IPS DF 6.9 (cell line): Measurements from ENCODE around the gene UQCC5.

Experiments used
- DNase-seq: peaks from one replicate; pipeline ENCODE4 v3.0.0-alpha.2; 2013; ENCODE audit warnings: low read depth, low spot score
- H3K27ac ChIP-seq: one replicate; pipeline ENCODE4 v1.5.1; 2013; ENCODE audit warnings: low read length, control low read depth
- H3K27me3 ChIP-seq: 2 replicates; pipeline ENCODE4 v1.6.1; 2013; ENCODE audit warnings: mild to moderate bottlenecking, low read length; ENCODE audit not compliant: control insufficient read depth, insufficient read depth
- H3K36me3 ChIP-seq: 2 replicates; pipeline ENCODE4 v1.6.1; 2013; ENCODE audit warnings: low read length; ENCODE audit not compliant: control insufficient read depth, insufficient read depth
- H3K4me1 ChIP-seq: 2 replicates; pipeline ENCODE4 v1.6.1; 2013; ENCODE audit warnings: low read length; ENCODE audit not compliant: control insufficient read depth, insufficient read depth
- H3K4me3 ChIP-seq: 2 replicates; pipeline ENCODE4 v1.5.1; 2013; ENCODE audit warnings: mild to moderate bottlenecking, low read length
- H3K9me3 ChIP-seq: 2 replicates; pipeline ENCODE4 v1.6.1; 2013; ENCODE audit warnings: low read length, inconsistent platforms; ENCODE audit not compliant: control insufficient read depth, insufficient read depth
- WGBS: extraction: QIAGEN DNeasy Blood & Tissue Kit; methylation state at CpG from one replicate; pipeline ENCODE4 v1.1.7; 2013; ENCODE audit warnings: mixed read lengths, missing lambda C conversion rate; ENCODE audit not compliant: insufficient read length, insufficient coverage; 5-methylcytosine and 5-hydroxymethylcytosine counted together

UQCC5 gene

GRCh38 chr3:52535411-52536111 lies 844 bp upstream of the UQCC5 start:
- no peaks in the 10 kb centered on the region for H3K9me3 ChIP-seq
- no CpG with 5 or more reads among the region's 19 CpGs for WGBS
- no peak for DNase-seq
- H3K4me3 ChIP-seq, result no peak overlapping the region
- no peaks in the 10 kb centered on the region for H3K27me3 ChIP-seq
- 0 out of 2 replicates have a peak, but pooled peaks cover 7% of the 10 kb centered on the region for H3K4me1 ChIP-seq
- no peaks in the 10 kb centered on the region for H3K36me3 ChIP-seq
- no peak overlapping the region for H3K27ac ChIP-seq

GRCh38 chr3:52536112-52536368 lies 365 bp upstream of the UQCC5 start:
- DNase-seq, result no peak
- Histone ChIP-seq H3K9me3 (no peaks in the 10 kb centered on the region), H3K36me3 (no peaks in the 10 kb centered on the region), H3K27ac (no peak overlapping the region), H3K27me3 (no peaks in the 10 kb centered on the region), H3K4me3 (no peak overlapping the region), H3K4me1 (0 out of 2 replicates have a peak, but pooled peaks cover 7% of the 10 kb centered on the region)
- no CpG with 5 or more reads among the region's 9 CpGs for WGBS

GRCh38 chr3:52537165-52537620 lies 788 bp downstream of the UQCC5 start:
- no peaks in the 10 kb centered on the region for H3K27me3 ChIP-seq
- WGBS, result no CpG with 5 or more reads among the region's 6 CpGs
- no peak overlapping the region for H3K27ac ChIP-seq
- DNase-seq, result no peak
- H3K4me3 ChIP-seq, result peak overlapping the region; percentile 64; the same call in 1 of the 2 replicates
- H3K9me3 ChIP-seq, result no peaks in the 10 kb centered on the region
- H3K4me1 ChIP-seq, result 0 out of 2 replicates have a peak, but pooled peaks cover 6% of the 10 kb centered on the region
- H3K36me3 ChIP-seq, result no peaks in the 10 kb centered on the region

GRCh38 chr3:52537726-52538421 lies 1.5 kb downstream of the UQCC5 start:
- Histone ChIP-seq H3K27ac (no peak overlapping the region), H3K27me3 (no peaks in the 10 kb centered on the region), H3K36me3 (no peaks in the 10 kb centered on the region), H3K4me3 (no peak overlapping the region), H3K4me1 (0 out of 2 replicates have a peak, but pooled peaks cover 4% of the 10 kb centered on the region), H3K9me3 (no peaks in the 10 kb centered on the region)
- WGBS, result no CpG with 5 or more reads among the region's 7 CpGs
- DNase-seq, result no peak

- Histone ChIP-seq H3K4me1 (0 out of 2 replicates have a peak, but pooled peaks cover 4% of the 10 kb centered on the region), H3K27ac (no peak overlapping the region), H3K36me3 (no peaks in the 10 kb centered on the region), H3K9me3 (no peaks in the 10 kb centered on the region), H3K4me3 (no peak overlapping the region), H3K27me3 (no peaks in the 10 kb centered on the region)
- DNase-seq, result no peak
- no CpG with 5 or more reads among the region's 5 CpGs for WGBS
Measured at GRCh38 chr3:52539010-52539653, 2.7 kb downstream of the UQCC5 start.

- H3K27ac ChIP-seq, result no peak overlapping the region
- no CpG with 5 or more reads among the region's 2 CpGs for WGBS
- no peaks in the 10 kb centered on the region for H3K36me3 ChIP-seq
- no peaks in the 10 kb centered on the region for H3K9me3 ChIP-seq
- no peaks in the 10 kb centered on the region for H3K4me1 ChIP-seq
- no peak overlapping the region for H3K4me3 ChIP-seq
- H3K27me3 ChIP-seq, result no peaks in the 10 kb centered on the region
- DNase-seq, result no peak
Measured at GRCh38 chr3:52541050-52541449, 4.6 kb downstream of the UQCC5 start.

GRCh38 chr3:52544937-52545336 lies 8.5 kb downstream of the UQCC5 start:
- no peaks in the 10 kb centered on the region for H3K9me3 ChIP-seq
- no peak overlapping the region for H3K4me3 ChIP-seq
- no peaks in the 10 kb centered on the region for H3K4me1 ChIP-seq
- no peak overlapping the region for H3K27ac ChIP-seq
- peaks cover 2% of the 10 kb centered on the region; the same call in 1 of the 2 replicates for H3K36me3 ChIP-seq
- H3K27me3 ChIP-seq, result no peaks in the 10 kb centered on the region
- no peak for DNase-seq
- whole genome bisulfite sequencing, result no CpG with 5 or more reads among the region's 4 CpGs

GRCh38 chr3:52546111-52546901 lies 9.9 kb downstream of the UQCC5 start:
- no CpG with 5 or more reads among the region's 3 CpGs for WGBS
- no peak for DNase-seq
- no peak overlapping the region for H3K27ac ChIP-seq
- H3K36me3 ChIP-seq, result peaks cover 6% of the 10 kb centered on the region; the same call in 1 of the 2 replicates
- H3K4me1 ChIP-seq, result no peaks in the 10 kb centered on the region
- no peaks in the 10 kb centered on the region for H3K27me3 ChIP-seq
- H3K9me3 ChIP-seq, result no peaks in the 10 kb centered on the region
- H3K4me3 ChIP-seq, result no peak overlapping the region

- whole genome bisulfite sequencing, result no CpG with 5 or more reads among the region's 2 CpGs
- peaks cover 6% of the 10 kb centered on the region; the same call in 1 of the 2 replicates for H3K36me3 ChIP-seq
- H3K27ac ChIP-seq, result no peak overlapping the region
Measured at GRCh38 chr3:52547143-52547542, 10.7 kb downstream of the UQCC5 start.

GRCh38 chr3:52551118-52551517 lies 14.7 kb downstream of the UQCC5 start:
- H3K4me3 ChIP-seq, result no peak overlapping the region
- no peak for DNase-seq
- no peaks in the 10 kb centered on the region for H3K4me1 ChIP-seq
- H3K9me3 ChIP-seq, result no peaks in the 10 kb centered on the region
- peaks cover 6% of the 10 kb centered on the region; the same call in 1 of the 2 replicates for H3K36me3 ChIP-seq
- H3K27ac ChIP-seq, result no peak overlapping the region
- H3K27me3 ChIP-seq, result no peaks in the 10 kb centered on the region

More at GRCh38 chr3:52547143-52547542, 10.7 kb downstream of the UQCC5 start:
- Histone ChIP-seq H3K9me3 (no peaks in the 10 kb centered on the region), H3K27me3 (no peaks in the 10 kb centered on the region), H3K4me3 (no peak overlapping the region), H3K4me1 (no peaks in the 10 kb centered on the region)
- DNase-seq, result no peak
